CD4-positive, alpha-beta T cell treated with Interleukin-4 for 4 hours (primary cell): ENCODE data around the gene CNPPD1.

Experiments used
- DNase-seq: peaks from one replicate; pipeline ENCODE4 v3.0.0-alpha.2; 2020

Gene CNPPD1

GRCh38 chr2:219176818-219177551 lies at the start of gene CNPPD1:
TSS of gene CNPPD1 (minus strand) at chr2:219176925. CDS start at chr2:219176828, 97 bp downstream.
- peak; percentile 86 for DNase-seq

GRCh38 chr2:219225350-219225749 lies 48.6 kb upstream of the CNPPD1 start:
- no peak for DNase-seq

GRCh38 chr2:219223831-219224610 lies 47.3 kb upstream of the CNPPD1 start:
- no peak for DNase-seq

- DNase-seq = no peak
Measured at GRCh38 chr2:219221957-219222518, 45.3 kb upstream of the CNPPD1 start.

GRCh38 chr2:219220652-219221402 lies 44.1 kb upstream of the CNPPD1 start:
- DNase-seq = no peak

GRCh38 chr2:219219784-219220532 lies 43.2 kb upstream of the CNPPD1 start:
- DNase-seq = no peak

GRCh38 chr2:219218732-219219701 lies 42.3 kb upstream of the CNPPD1 start, which contains the start of gene ABCB6:
TSS of gene ABCB6 (minus strand) at chr2:219218958. CDS start at chr2:219218673, 285 bp downstream.
- DNase-seq = peak; percentile 86

- DNase-seq = no peak
Measured at GRCh38 chr2:219218217-219218731, 41.5 kb upstream of the CNPPD1 start.

GRCh38 chr2:219216535-219216915 lies 39.8 kb upstream of the CNPPD1 start:
- no peak for DNase-seq

GRCh38 chr2:219215871-219216534 lies 39.3 kb upstream of the CNPPD1 start:
- DNase-seq = no peak

- no peak for DNase-seq
Measured at GRCh38 chr2:219214786-219215185, 38.1 kb upstream of the CNPPD1 start.

- no peak for DNase-seq
Measured at GRCh38 chr2:219214141-219214540, 37.4 kb upstream of the CNPPD1 start.

GRCh38 chr2:219213486-219214071 lies 36.9 kb upstream of the CNPPD1 start:
- DNase-seq = no peak

- no peak for DNase-seq
Measured at GRCh38 chr2:219213026-219213415, 36.3 kb upstream of the CNPPD1 start.

- DNase-seq = no peak
Measured at GRCh38 chr2:219210886-219211362, 34.2 kb upstream of the CNPPD1 start.

GRCh38 chr2:219210196-219210885 lies 33.6 kb upstream of the CNPPD1 start:
- no peak for DNase-seq

GRCh38 chr2:219209236-219210195 lies 32.8 kb upstream of the CNPPD1 start:
- DNase-seq = no peak
